SU-DHL-6 (cell line): ENCODE data around the gene TSHZ2.

Source experiments
- EZH2phosphoT487 ChIP-seq: fragments of 200-600 bp; sonication (generic), shearing (Covaris generic); conservative IDR thresholded peaks from 2 replicates; pipeline ENCODE4 v1.6.1; 2018; ENCODE audit warnings: mild to moderate bottlenecking, antibody characterized with exemption, low read length, moderate library complexity, mixed read lengths
- TF ChIP-seq, protein P1 (sequence below): fragments of 200-600 bp; sonication (generic); IDR thresholded peaks from one replicate; pipeline ENCODE4 v1.5.1; 2017; ENCODE audit warnings: antibody characterized with exemption, mild to moderate bottlenecking, low read length, moderate library complexity; ENCODE audit not compliant: insufficient read depth, poor library complexity, severe bottlenecking

DNA sequence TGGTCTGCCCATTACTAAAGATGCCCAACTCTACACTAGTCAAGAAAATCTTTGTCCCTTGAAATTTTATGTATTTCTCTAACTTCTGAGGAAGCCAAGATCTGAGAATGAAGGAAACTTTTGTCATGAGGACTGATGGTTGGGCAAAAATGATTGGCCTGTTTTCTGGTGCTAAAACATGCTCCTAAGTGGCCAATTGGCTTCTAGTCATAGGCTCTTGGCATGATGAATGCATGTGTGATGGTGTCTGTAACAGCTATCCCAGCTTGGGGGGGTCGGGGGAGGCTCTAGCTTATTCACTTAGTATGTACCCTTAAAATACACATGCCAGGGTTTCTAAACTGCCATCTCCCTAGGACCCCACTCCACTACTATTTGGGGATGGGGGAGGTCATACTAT lies 392.9 kb downstream of the TSHZ2 start:
- TF ChIP-seq EZH2phosphoT487, result no peak
- TF ChIP-seq, protein P1, sequence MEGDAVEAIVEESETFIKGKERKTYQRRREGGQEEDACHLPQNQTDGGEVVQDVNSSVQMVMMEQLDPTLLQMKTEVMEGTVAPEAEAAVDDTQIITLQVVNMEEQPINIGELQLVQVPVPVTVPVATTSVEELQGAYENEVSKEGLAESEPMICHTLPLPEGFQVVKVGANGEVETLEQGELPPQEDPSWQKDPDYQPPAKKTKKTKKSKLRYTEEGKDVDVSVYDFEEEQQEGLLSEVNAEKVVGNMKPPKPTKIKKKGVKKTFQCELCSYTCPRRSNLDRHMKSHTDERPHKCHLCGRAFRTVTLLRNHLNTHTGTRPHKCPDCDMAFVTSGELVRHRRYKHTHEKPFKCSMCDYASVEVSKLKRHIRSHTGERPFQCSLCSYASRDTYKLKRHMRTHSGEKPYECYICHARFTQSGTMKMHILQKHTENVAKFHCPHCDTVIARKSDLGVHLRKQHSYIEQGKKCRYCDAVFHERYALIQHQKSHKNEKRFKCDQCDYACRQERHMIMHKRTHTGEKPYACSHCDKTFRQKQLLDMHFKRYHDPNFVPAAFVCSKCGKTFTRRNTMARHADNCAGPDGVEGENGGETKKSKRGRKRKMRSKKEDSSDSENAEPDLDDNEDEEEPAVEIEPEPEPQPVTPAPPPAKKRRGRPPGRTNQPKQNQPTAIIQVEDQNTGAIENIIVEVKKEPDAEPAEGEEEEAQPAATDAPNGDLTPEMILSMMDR, result no peak
